ENCODE results near the gene CNGA2. TPM values are rescaled to one million over a fixed set of nuclear protein-coding genes. Genes with fewer than 3 reads are reported as not detected.

CNGA2 gene
- total RNA-seq, 3 donors from 2014 or later = not detected

- H3K36me3 ChIP-seq (ENCODE audit: low read depth) = no peaks in the 10 kb centered on the region
- H3K9me3 ChIP-seq = no peaks in the 10 kb centered on the region
- intact Hi-C loops (cut with DNase I, micrococcal nuclease) = no loop called here
- no peak for TF ChIP-seq CTCF (IDR thresholded peaks at IDR 0.05)
- H3K4me1 ChIP-seq (ENCODE audit: low read depth) = no peaks in the 10 kb centered on the region
- DNase-seq (no peak), ATAC-seq (no peak)
- H3K4me3 ChIP-seq = no peak overlapping the region
Observed at GRCh38 chrX:151729056-151729725, 5.4 kb upstream of the CNGA2 start.

GRCh38 chrX:151735219-151735618 lies 673 bp downstream of the CNGA2 start:
- ATAC-seq (no peak), DNase-seq (no peak)
- Histone ChIP-seq H3K4me1 (ENCODE audit: low read depth) (no peaks in the 10 kb centered on the region), H3K4me3 (no peak overlapping the region), H3K36me3 (ENCODE audit: low read depth) (no peaks in the 10 kb centered on the region), H3K9me3 (no peaks in the 10 kb centered on the region)
- TF ChIP-seq CTCF (IDR thresholded peaks at IDR 0.05) = no peak
- intact Hi-C loops (cut with DNase I, micrococcal nuclease) = no loop called here

- no peak overlapping the region for H3K4me3 ChIP-seq
- ATAC-seq = no peak
- no peak for TF ChIP-seq CTCF (IDR thresholded peaks at IDR 0.05)
- intact Hi-C loops (cut with DNase I, micrococcal nuclease) = no loop called here
- no peak for DNase-seq
- no peaks in the 10 kb centered on the region for H3K9me3 ChIP-seq
- no peaks in the 10 kb centered on the region for H3K4me1 ChIP-seq (ENCODE audit: low read depth)
- H3K36me3 ChIP-seq (ENCODE audit: low read depth) = no peaks in the 10 kb centered on the region
Observed at GRCh38 chrX:151736685-151737084, 2.1 kb downstream of the CNGA2 start.

GRCh38 chrX:151737494-151737893 lies 2.9 kb downstream of the CNGA2 start:
- DNase-seq (no peak), ATAC-seq (no peak)
- Histone ChIP-seq H3K36me3 (ENCODE audit: low read depth) (no peaks in the 10 kb centered on the region), H3K4me1 (ENCODE audit: low read depth) (no peaks in the 10 kb centered on the region), H3K4me3 (no peak overlapping the region), H3K9me3 (no peaks in the 10 kb centered on the region)
- no peak for TF ChIP-seq CTCF (IDR thresholded peaks at IDR 0.05)
- intact Hi-C loops (cut with DNase I, micrococcal nuclease) = no loop called here

GRCh38 chrX:151738751-151739150 lies 4.2 kb downstream of the CNGA2 start:
- Histone ChIP-seq H3K36me3 (ENCODE audit: low read depth) (no peaks in the 10 kb centered on the region), H3K4me1 (ENCODE audit: low read depth) (no peaks in the 10 kb centered on the region), H3K4me3 (no peak overlapping the region), H3K9me3 (no peaks in the 10 kb centered on the region)
- intact Hi-C loops (cut with DNase I, micrococcal nuclease) = no loop called here
- TF ChIP-seq CTCF (IDR thresholded peaks at IDR 0.05) = no peak
- ATAC-seq (no peak), DNase-seq (no peak)

- DNase-seq = no peak
- intact Hi-C loops (cut with DNase I, micrococcal nuclease) = no loop called here
- no peaks in the 10 kb centered on the region for H3K4me1 ChIP-seq (ENCODE audit: low read depth)
Observed at GRCh38 chrX:151741606-151742005, 7.1 kb downstream of the CNGA2 start.

More at GRCh38 chrX:151741606-151742005, 7.1 kb downstream of the CNGA2 start:
- Histone ChIP-seq H3K4me3 (no peak overlapping the region), H3K9me3 (no peaks in the 10 kb centered on the region), H3K36me3 (ENCODE audit: low read depth) (no peaks in the 10 kb centered on the region)
- TF ChIP-seq CTCF (IDR thresholded peaks at IDR 0.05) = no peak
- no peak for ATAC-seq
